Endothelial cell of umbilical vein (primary cell): ENCODE results near the gene TMC3. TPM values are rescaled to one million over a fixed set of nuclear protein-coding genes. Genes with fewer than 3 reads are reported as not detected.

Experiments used
- BruUV-seq: library from RNA; stranded (reverse); fragments of 400-500 nt; replicated peaks from 2 replicates; lab custom pipeline; 2021; lab: Mats Ljungman, UMichigan
- CTCF ChIA-PET: fragments of 300-600, 350-600 bp; sonication (Branson Sonifier 250); formaldehyde crosslinking; loops from one replicate; lab custom pipeline; 2021; ENCODE audit warnings: antibody characterized with exemption, inconsistent platforms; lab: Charles Lee
- POLR2A ChIA-PET: fragments of 300-600, 350-600 bp; sonication (Branson Sonifier 250); formaldehyde crosslinking; loops from one replicate; lab custom pipeline; 2021; ENCODE audit warnings: antibody characterized with exemption, inconsistent platforms; lab: Charles Lee
- DNase-seq: peaks from one replicate; pipeline ENCODE4 v3.0.0-alpha.2; 2011; ENCODE audit warnings: low read depth, low spot score
- FAIRE-seq: peaks from 2 replicates; lab custom pipeline; 2011; peaks lifted over from hg19 to GRCh38; lab: Jason Lieb, UNC
- H2AFZ ChIP-seq: 2 replicates; pipeline ENCODE4 v1.6.0; 2012; ENCODE audit warnings: low read depth, low read length, control low read depth, inconsistent platforms
- H3K27ac ChIP-seq: 2 replicates; pipeline ENCODE4 v1.5.1; 2011; ENCODE audit warnings: low read depth, mild to moderate bottlenecking, control low read depth, low read length, moderate library complexity; ENCODE audit not compliant: insufficient read depth
- H3K27me3 ChIP-seq, 2 experiments: 2 replicates each; pipeline versions ENCODE4 v1.6.0 to v1.6.1; 2011; ENCODE audit warnings: low read length in 2 of 2, mixed read lengths in 1 of 2; ENCODE audit not compliant: control insufficient read depth in 2 of 2, insufficient read depth in 2 of 2
- H3K36me3 ChIP-seq, 2 experiments: 2 replicates in 1 of 2; 3 replicates in 1 of 2; pipeline ENCODE4 v1.5.1; 2011; ENCODE audit warnings: low read length in 2 of 2, mild to moderate bottlenecking in 1 of 2, moderate library complexity in 1 of 2; ENCODE audit not compliant: control insufficient read depth in 2 of 2, insufficient read depth in 2 of 2; ENCODE audit errors: extremely low read depth in 1 of 2
- H3K4me1 ChIP-seq: 3 replicates; pipeline ENCODE4 v1.5.1; 2011; ENCODE audit warnings: mild to moderate bottlenecking, low read length; ENCODE audit not compliant: control insufficient read depth, insufficient read depth; ENCODE audit errors: extremely low read depth
- H3K4me2 ChIP-seq: 2 replicates; pipeline ENCODE4 v1.6.1; 2011; ENCODE audit warnings: low read length, control low read depth, mixed read lengths; ENCODE audit not compliant: insufficient read depth
- H3K4me3 ChIP-seq, 3 experiments: fragments of 200-600 bp in 1 of 3; sonication (generic), shearing (Covaris generic) in 1 of 3; replicated peaks in 1 of 3; 2 replicates each; pipeline ENCODE4 v1.5.1; 2011 to 2016; ENCODE audit warnings: control low read depth in 3 of 3, low read length in 3 of 3, mild to moderate bottlenecking in 2 of 3, inconsistent platforms in 1 of 3, low read depth in 1 of 3, moderate library complexity in 1 of 3; ENCODE audit not compliant: insufficient read depth in 1 of 3
- H3K79me2 ChIP-seq: 2 replicates; pipeline ENCODE4 v1.6.0; 2012; ENCODE audit warnings: low read length, inconsistent platforms; ENCODE audit not compliant: control insufficient read depth, insufficient read depth
- H3K9ac ChIP-seq: replicated peaks from 2 replicates; pipeline ENCODE3; 2011; ENCODE audit warnings: low read length, control low read depth; ENCODE audit not compliant: insufficient read depth; ENCODE audit errors: extremely low read depth
- H3K9me1 ChIP-seq: replicated peaks from 3 replicates; pipeline ENCODE4 v1.6.0; 2011; ENCODE audit warnings: mild to moderate bottlenecking, low read length; ENCODE audit not compliant: control insufficient read depth, insufficient read depth; ENCODE audit errors: extremely low read depth
- H3K9me3 ChIP-seq: replicated peaks from 2 replicates; pipeline ENCODE4 v1.5.1; 2012; ENCODE audit warnings: low read length, inconsistent platforms; ENCODE audit not compliant: control insufficient read depth, insufficient read depth
- H4K20me1 ChIP-seq: replicated peaks from 2 replicates; pipeline ENCODE3; 2011; ENCODE audit warnings: mild to moderate bottlenecking, low read length; ENCODE audit not compliant: control insufficient read depth, insufficient read depth; ENCODE audit errors: extremely low read depth
- EZH2 ChIP-seq: IDR thresholded peaks from 2 replicates; pipeline ENCODE4 v1.6.1; 2012; ENCODE audit warnings: borderline replicate concordance, low read depth, mild to moderate bottlenecking, moderate library complexity, low read length, inconsistent platforms; ENCODE audit not compliant: severe bottlenecking
- FOS ChIP-seq: IDR thresholded peaks from 2 replicates; pipeline ENCODE4 v1.6.1; 2011; ENCODE audit warnings: mild to moderate bottlenecking, low read length, moderate library complexity, borderline replicate concordance; ENCODE audit not compliant: insufficient read depth
- GATA2 ChIP-seq: IDR thresholded peaks from 2 replicates; pipeline ENCODE4 v1.7.0; 2011; ENCODE audit warnings: low read depth, mild to moderate bottlenecking, moderate library complexity, mixed read lengths, low read length; ENCODE audit not compliant: insufficient read length, insufficient read depth
- JUN ChIP-seq: IDR thresholded peaks from 2 replicates; pipeline ENCODE4 v1.6.1; 2011; ENCODE audit warnings: borderline replicate concordance, low read depth; ENCODE audit not compliant: insufficient read length, insufficient read depth
- MAX ChIP-seq: IDR thresholded peaks from 2 replicates; pipeline ENCODE4 v1.6.1; 2011; ENCODE audit not compliant: insufficient read depth, insufficient read length
- MYC ChIP-seq: IDR thresholded peaks from one replicate; pipeline ENCODE4 v1.6.1; 2011; ENCODE audit warnings: mild to moderate bottlenecking, low read depth, low read length
- POLR2A ChIP-seq: IDR thresholded peaks from 2 replicates; pipeline ENCODE4 v1.6.1; 2012; ENCODE audit warnings: low read depth, mild to moderate bottlenecking, control low read depth, low read length
- POLR2AphosphoS5 ChIP-seq: IDR thresholded peaks from 2 replicates; pipeline ENCODE4 v1.6.1; 2012; ENCODE audit warnings: low read depth, mild to moderate bottlenecking, control low read depth, low read length, moderate library complexity; ENCODE audit not compliant: insufficient read depth
- dilution Hi-C: fragments of 300-500 bp; cut with MboI; formaldehyde crosslinking; loops from one replicate; pipeline ENCODE4 v1.15.0; 2019; ENCODE audit warnings: low sequenced_read_pairs; ENCODE audit not compliant: extremely low pct_ligation_motif_present
- intact Hi-C: fragments of 100-400 bp; cut with micrococcal nuclease; formaldehyde crosslinking; loops from one replicate; pipeline ENCODE4 v1.10.0; 2022
- polyA plus RNA-seq, 4 experiments: library from polyadenylated mRNA; depleted of rRNA in 3 of 4; stranded (reverse) in 3 of 4; unstranded in 1 of 4; fragments of >200 nt; gene quantifications; 2 replicates each; pipeline versions ENCODE4 v1.2.1 to v1.2.3, GENCODE V29; 2011 to 2012; ENCODE audit warnings: missing spikeins in 1 of 4
- total RNA-seq: library from RNA; stranded (reverse); gene quantifications from 2 replicates; pipeline ENCODE4 v1.2.3, GENCODE V29; 2021
- TF ChIP-seq, protein P1 (sequence below), 2 donors: IDR thresholded peaks; 1 replicate in 1 of 2; 2 replicates in 1 of 2; pipeline ENCODE4 v1.5.1; 2011; ENCODE audit warnings: low read length in 2 of 2, mild to moderate bottlenecking in 2 of 2, moderate library complexity in 2 of 2, control low read depth in 1 of 2, inconsistent platforms in 1 of 2, low read depth in 1 of 2; ENCODE audit not compliant: insufficient read depth in 1 of 2; ENCODE audit errors: extremely low read depth in 1 of 2

Gene TMC3
- total and polyA plus RNA-seq, 2 donors (not counting 3 experiments of a cell fraction or from before 2014, with no cell fraction given): not detected

DNA sequence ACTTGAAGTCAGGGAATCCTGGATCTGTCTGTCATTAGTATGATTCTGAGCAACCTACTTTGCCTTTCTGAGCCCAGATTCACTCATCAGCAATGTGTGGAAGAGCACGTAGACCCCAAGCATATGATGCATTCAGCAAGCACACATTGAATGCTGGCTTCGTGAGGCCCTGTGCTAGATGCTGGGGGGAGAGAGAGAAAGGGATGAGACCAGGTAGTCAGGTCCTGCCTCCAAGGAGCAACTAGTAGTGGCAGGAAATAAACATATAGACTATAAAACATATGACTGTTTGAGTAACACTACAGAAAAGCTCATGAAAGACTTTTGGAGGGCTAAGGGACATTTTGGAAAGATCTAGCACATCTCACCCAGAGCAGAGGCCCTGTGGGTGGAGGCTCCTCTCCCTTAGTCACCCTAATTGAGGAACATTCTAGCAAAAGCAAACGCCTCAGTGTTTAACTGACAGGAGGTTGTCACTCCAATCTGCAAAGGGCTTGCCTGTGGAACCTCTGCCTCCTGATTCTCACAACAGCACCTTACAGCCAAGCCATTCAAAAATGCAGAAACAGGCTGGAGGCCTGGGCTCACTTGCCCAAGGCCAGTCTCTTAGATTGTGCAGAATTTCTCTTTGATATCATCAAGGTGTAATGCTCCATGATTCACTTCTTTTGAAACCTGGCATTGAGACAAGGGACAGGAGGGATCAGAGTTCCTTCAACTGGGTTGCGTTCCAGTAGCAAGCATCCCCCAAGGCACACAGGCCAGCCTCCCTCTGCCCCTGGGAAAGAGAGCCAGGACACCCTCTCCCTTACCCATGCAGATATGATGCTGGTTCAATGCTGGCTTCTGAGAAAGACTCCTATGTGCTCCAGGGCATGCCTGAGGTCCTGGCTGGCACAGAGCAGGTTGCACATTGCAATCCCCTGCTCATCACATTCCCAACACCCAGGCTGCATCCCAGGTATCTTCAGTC, 76.1 kb downstream of the TMC3 start:
- ChIA-PET POLR2A (no interaction called here), CTCF (no interaction called here)
- Histone ChIP-seq H4K20me1 (no peaks in the 10 kb centered on the region), H3K9me3 (no peaks in the 10 kb centered on the region), H3K4me3 (no peak overlapping the region), H3K79me2 (no peaks in the 10 kb centered on the region), H3K9ac (no peak overlapping the region), H3K4me2 (no peak overlapping the region), H3K27ac (no peak overlapping the region), H3K4me1 (peaks cover 8% of the 10 kb centered on the region), H3K27me3 (peaks cover 0 to 3% of the 10 kb centered on the region in 2 experiments), H2AFZ (no peak overlapping the region), H3K9me1 (no peaks in the 10 kb centered on the region), H3K36me3 (no peaks in the 10 kb centered on the region)
- no TSS peak for BruUV-seq
- DNase-seq (no peak), FAIRE-seq (no peak)
- dilution Hi-C loops: no loop called here
- no peak for TF ChIP-seq POLR2A
- no peak for TF ChIP-seq POLR2AphosphoS5
- TF ChIP-seq GATA2: no peak
- TF ChIP-seq, protein P1, sequence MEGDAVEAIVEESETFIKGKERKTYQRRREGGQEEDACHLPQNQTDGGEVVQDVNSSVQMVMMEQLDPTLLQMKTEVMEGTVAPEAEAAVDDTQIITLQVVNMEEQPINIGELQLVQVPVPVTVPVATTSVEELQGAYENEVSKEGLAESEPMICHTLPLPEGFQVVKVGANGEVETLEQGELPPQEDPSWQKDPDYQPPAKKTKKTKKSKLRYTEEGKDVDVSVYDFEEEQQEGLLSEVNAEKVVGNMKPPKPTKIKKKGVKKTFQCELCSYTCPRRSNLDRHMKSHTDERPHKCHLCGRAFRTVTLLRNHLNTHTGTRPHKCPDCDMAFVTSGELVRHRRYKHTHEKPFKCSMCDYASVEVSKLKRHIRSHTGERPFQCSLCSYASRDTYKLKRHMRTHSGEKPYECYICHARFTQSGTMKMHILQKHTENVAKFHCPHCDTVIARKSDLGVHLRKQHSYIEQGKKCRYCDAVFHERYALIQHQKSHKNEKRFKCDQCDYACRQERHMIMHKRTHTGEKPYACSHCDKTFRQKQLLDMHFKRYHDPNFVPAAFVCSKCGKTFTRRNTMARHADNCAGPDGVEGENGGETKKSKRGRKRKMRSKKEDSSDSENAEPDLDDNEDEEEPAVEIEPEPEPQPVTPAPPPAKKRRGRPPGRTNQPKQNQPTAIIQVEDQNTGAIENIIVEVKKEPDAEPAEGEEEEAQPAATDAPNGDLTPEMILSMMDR (IDR thresholded peaks at IDR 0.05; ENCODE audit: extremely low read depth in 1 of 2, insufficient read depth in 1 of 2, low read depth in 1 of 2, low read length in 2 of 2): no peak
- no peak for TF ChIP-seq MYC
- TF ChIP-seq MAX: no peak
- no peak for TF ChIP-seq EZH2
- no peak for TF ChIP-seq JUN
- no peak for TF ChIP-seq FOS
- intact Hi-C loops: no loop called here
